GM19099 (cell line): ENCODE results near the gene CDCA4.

Experiments used
- POLR2A ChIP-seq: IDR thresholded peaks from 3 replicates; pipeline ENCODE4 v1.6.1; 2011; ENCODE audit warnings: low read depth; ENCODE audit not compliant: insufficient read length; ENCODE audit errors: extremely low read depth

Gene CDCA4

DNA sequence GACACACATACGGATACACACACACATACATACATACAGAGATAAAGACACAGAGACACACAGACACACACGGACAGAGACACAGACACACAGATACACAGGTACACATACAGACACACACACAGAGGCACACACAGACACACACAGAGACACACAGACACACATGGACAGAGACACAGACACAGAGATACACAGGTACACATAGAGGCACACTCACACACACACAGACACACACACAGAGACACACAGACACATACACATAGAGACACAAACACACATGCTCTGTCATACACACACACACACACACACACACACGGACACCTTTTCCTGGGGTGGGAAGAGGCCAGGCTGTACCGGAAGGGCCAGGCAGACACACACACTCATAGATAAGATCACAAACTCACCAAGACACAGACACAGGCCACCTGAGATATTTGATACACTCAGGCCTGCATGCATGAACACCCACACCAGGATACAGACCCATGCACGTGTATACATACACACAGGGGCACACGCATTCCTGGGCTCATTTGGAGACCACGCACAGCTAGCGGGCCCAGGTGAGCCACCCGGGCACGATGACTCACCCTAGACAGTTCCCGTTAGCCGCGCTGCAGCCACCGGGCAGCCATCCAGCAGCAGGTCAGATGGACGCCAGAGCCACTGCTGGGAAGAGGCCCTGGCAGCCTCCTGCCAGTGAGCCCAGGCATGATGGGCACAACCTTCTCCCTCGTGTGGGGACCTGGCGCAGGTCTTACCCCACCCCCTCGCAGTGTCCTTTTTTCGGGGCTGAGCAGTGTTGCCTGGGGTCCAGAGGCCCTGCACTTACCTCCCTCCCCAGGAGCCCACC lies 40.9 kb downstream of the CDCA4 start:
- no peak for TF ChIP-seq POLR2A

DNA sequence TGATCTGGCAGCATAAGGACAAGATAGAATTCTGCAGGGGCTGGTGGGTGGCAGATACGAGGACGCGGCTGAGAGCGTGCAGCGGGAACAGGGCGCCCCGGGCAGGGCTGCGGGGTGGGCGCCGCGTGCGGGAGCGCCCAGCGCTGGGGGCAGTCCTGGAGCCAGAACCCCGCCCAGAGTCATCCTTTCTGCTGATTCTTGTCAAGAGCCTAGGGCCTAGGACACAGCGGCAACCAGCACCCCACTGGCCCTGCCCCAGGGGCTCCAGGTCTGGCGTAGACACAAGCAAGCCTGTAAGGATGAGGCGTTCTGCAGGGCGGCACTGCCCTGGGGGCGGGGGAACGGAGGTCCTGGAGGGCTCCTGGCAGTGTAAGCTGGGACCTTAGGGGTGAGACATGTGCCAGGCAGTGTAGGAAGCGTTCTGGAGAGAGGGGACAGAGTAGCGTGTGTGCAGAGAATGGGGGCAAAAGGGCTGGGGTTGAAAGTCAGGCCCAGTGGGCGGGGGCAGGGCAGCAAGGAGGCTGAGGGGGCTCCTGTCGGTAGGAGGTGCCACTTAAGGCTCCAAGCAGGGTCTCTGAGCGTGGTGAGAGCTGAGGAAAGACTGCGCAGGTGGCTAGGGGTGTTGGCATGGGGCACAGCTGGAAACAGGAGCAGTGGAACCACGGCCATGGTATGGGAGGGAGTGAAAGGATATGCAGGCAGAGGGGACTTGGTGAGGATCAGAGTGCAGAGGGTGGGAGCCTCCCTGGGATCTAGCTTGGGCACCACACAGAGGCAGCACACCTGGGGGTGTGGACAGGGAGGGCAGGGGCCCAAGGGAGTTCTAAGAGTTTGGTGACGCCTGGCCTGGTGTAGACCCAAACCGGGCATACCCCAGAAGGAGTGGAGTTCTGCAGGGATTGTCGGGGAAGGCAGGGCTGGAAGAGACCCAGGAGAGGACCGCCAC lies 41.9 kb downstream of the CDCA4 start:
- no peak for TF ChIP-seq POLR2A

DNA sequence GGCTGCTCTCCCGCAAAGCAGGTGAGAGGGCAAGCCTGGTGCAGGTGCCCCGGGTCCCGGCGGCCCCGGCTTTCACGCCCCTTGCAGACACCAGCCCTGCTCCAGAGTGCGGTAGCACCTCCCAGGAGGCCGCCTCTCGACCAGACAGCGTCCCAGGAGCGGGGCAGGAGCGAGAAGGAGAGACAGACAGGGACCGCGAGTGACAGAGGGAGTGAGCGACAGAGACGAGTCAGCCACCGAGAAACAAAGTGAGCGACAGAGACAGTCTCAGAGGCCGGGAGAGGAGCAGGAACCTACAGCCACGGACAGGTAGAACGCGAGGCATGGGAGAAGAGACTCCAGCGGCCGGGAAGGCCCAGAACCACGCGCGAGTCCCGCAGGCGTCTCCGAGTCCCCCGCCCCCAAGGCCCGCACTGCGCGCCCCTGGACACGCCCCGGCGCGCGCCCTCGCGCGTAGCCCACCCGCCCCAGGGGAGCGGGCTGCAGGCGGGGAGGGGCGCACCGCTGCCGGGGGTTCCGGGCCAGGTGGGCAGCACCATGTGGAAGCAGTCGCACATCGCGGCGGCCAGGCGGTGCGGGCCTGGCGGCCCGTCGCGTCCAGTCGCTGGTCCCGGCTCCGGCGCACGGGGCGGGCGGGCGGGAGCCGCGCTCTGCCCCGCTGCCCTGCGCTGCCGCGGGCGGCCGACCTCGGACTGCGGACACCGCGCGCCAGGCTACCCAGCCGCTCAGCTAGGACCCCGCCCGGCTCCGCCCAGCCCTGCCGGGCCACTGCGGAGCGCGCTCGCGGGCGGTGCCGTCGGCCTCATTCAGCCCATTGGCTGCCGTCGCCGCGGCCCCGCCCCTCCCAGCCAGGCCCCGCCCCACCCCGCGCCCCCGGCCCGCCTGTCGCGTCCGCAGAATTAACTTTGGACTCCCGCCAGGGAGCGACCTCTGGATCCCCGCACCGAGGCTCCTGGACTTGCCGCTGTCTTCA lies 42.9 kb downstream of the CDCA4 start, which contains the start of gene AHNAK2:
Gene AHNAK2 (minus strand): TSS at position 694 of the 973 bp plus-strand sequence. CDS start 137 bp downstream, at position 557.
- TF ChIP-seq POLR2A: no peak

DNA sequence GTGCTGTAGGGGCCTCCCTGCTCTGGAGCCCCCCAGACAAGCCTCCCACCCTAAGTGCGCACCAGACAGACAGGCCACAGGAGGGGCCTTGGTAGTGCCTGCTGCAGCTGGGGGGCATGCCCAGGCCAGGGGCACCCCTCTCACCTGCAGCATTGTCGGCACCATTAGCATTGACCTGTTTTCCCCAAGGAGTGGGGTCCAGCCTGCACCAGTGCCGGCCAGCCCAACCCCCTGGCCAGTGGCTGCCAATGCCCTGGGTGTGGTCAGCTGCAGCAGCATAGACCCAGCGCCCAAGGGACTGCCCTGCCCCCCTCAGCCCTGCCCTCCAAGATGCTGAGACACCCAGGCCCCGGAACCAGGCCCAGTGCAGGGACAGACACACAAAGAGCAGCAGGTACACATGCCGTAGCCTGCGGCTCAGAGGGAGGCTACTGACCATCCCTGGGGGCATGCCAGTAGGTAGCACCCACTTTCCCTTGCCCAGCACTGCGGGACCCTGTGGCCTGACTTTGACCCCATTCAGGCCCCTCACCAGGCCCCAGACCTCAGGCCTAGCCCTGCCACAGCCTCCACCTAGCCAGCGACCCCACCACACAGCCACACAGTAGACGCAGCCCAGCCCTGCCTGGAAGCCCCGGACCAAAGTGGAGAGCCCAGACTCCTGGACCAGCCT lies 43.7 kb downstream of the CDCA4 start:
- no peak for TF ChIP-seq POLR2A

DNA sequence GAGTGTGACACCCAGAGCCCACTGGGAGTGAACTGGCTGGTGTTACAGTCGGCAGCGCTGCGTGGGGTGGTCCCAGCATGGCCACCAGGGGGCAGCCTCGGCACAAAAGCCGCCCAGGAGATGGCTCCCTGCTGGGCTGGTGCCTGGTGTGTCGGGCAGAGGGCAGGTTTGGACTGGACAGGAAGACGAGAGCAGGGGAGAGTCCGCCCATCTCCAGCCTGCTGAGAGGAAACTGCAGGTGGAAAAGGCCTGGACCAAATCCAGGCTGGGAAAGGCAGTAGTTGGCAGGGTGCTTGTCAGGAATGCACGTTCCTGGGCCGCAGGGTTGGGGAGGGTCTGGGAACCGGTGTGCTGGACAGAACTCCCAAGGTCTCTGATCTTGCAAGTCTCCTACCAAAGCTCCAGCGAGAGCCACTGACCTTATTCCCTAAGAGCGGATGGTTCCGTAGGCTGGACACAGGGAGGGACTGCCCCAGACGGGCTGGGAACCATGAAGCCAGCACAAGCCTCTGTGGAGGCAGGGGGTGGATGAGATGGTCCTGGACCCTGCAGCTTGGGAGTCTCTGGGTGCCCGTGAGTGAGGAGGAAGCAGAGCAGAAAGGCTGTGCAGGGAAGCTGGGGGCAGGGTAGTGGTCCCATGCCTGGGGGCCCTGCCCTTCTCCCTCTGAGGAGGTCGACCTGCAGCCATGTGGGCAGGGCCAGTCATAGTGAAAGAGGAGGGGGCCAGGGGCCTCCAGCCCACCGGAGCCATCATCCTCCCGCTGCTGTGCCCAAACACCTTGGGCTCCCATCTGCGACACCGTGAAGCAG lies 44.5 kb downstream of the CDCA4 start:
- TF ChIP-seq POLR2A: no peak

DNA sequence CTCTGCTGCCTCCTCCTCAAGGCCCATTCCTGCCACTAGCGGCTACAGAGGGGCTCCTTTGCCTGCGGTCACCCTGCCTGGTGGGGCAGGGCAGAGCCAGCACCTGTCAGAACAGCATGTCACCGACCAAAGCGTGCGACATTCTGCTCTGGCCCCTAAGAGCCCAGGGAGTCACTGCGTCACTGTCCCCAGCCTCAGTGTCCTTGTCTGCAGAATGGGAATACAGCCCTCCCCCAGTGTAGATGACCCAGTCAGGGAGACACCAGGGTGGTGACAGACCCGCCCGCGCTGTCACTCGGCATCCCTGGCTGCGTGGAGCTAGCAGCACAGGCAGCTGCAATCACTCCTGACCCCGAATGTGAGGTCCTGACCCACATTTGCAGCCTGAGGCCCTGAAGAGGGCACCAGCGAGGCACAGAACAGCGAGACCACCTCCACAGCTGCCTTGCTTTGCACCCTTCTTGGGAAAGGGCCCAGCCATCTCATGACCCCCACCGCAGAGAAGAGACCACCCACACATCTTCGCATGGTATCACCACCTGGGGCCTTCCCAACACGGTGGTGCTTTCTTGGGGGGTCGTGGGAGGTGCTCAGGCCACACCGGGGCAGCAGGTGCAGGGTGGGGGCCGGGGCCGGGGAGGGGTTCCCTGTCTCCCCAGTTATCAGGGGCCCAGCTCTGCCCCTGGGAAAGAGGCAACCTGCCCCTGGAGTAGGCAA lies 45.2 kb downstream of the CDCA4 start:
- TF ChIP-seq POLR2A: no peak

DNA sequence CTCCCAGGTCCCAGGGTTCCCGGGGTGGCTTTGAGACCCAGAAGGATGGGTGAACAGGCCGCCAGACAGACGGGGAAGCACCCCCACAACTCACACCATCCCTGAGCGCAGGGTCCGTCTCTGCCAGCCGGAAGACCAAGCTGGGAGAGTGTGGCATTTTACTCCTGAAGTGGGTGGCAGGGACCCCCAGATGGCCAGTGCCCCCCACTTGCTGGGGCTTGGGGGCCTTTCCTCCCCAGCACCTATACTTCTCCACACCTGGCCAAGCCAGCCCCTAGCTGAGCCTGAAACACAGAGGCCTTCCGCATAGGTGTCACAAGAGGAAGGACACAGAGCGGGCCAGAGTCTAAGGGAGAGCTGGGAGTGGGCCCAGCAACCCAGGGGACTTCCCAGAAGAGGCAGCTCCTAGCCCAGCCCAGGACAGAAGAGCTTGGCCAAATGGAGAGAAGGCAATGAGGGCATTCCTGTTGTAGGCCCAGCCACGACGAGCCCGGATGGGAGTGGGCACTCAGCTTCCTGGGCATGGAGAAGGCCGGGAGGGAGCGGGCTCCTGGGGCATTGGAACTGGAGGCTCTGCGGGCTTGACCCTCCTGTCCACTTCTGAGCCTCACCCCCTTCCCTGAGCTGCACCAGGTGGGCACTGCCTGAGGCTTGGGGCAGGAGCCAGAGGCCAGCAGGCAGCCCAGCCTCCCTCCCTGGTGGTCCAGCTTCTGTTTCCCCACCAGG lies 46.1 kb downstream of the CDCA4 start:
- no peak for TF ChIP-seq POLR2A

DNA sequence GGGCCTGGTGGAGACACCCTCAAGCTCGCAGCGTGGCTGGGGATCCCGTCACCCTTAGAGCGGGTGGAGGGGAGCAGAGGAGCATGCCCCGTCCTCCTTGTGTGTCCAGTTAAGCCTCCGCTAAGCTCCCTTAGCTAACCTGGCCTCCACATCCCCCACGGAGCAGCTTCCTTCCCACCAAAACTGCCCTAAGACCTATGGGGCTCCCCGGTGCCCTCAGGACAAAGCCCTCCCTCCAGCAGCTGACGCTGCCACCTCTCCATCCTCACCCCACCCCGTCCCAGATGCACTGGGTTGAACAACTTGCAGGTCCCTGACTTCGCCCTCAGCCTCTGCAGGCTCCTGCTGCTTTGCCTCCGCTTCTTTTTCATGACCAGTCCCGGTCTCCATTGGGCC lies 46.7 kb downstream of the CDCA4 start:
- TF ChIP-seq POLR2A: no peak

DNA sequence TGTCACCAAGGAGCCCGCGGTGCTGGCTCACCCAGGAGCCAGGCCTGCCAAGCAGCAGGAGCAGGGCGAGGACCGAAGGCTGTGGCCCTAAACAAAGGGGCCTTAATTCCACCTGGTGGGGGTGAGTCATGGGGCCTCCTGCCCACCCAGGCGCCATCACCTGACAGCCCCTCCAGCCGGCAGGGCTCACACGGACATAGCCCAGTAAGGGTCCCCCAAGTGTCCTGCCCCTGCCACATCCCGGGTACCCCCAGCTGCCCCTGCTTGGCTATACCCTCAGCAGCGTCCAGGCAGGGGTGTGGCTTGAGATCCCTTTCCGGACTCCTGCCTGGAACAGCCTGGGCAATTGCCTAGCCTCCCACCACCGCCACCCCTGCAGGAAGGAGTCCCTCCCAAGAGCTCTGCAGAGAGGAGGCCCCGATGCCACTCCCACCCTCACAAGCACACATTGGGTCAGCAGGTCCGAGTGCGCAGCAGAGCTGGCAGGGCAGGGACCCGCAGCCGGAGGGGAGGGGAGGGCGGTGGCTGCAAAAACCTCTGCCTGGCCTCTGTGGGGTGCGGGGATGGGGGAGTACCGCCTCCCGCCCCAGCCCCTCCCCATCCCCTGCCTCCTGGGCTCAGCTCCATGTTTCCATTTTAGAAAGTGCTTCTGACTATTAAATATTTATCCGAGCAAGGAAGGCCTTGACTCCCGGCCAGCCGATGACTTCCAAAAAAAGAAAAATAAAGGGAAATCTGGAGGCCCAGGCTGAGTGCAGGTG lies 47.3 kb downstream of the CDCA4 start:
- no peak for TF ChIP-seq POLR2A

DNA sequence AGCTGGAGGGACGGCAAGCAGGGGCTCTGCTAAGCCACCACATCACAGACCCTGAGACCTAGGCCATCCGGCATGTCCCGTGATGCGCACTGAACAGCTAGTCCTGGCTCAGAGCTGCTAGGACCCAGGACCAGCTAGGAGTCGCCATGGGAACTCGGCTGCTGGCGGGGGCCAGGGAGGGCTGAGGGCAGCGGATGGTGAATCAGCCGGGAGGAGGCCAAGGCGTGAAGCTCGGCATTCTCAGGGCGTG lies 47.8 kb downstream of the CDCA4 start:
- TF ChIP-seq POLR2A: no peak

DNA sequence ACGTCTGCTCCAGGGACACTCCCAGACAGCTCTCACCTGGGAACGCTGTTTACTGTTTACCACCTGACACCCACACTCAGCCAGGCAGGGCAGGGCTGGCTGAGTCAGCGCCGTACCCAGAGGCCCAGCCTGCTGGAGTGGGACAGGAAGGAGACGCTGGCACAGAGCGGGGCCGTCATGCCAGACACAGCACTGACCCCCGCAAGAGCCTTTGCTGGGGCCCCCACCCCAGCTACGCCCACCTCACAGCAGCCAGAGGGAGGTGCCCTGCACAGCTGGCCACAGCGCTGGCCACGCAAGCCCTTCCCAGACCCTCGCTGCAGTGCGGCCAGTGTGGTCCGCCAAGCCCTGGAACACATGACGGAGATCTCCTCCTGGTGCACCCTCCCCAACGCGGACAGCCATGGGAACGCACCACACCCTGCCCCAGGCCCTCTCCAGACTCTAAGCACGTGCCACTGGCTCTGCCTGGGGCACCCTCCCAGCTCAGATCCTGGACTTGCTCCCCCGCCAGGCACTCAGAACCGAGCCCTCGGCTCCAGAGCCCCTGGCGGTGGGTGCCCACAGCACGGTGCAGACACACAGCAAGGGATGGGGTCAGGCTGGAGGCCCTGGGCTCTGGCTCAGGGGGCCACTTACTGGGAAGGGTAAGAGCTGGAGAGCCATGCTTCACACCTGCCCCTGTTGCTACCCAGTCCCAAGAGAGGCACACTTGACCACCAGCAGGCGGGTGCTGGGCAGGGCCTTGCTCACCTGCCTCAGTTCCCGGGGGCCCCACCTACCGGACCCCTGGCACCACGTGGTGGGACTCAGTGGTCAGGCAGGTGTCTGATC lies 48.4 kb downstream of the CDCA4 start:
- no peak for TF ChIP-seq POLR2A
